Mesodermal cell (in vitro differentiated cells): ENCODE results near the gene COL4A6.

ENCODE experiments used
- H3K27ac ChIP-seq: 2 replicates; pipeline ENCODE4 v1.7.0; 2013; ENCODE audit warnings: mild to moderate bottlenecking, low read depth, low read length, moderate library complexity; ENCODE audit not compliant: severe bottlenecking
- H3K36me3 ChIP-seq: 2 replicates; pipeline ENCODE4 v1.7.1; 2013; ENCODE audit warnings: mild to moderate bottlenecking, low read length, moderate library complexity; ENCODE audit not compliant: control insufficient read depth, insufficient read depth
- H3K4me1 ChIP-seq: one replicate; pipeline ENCODE4 v1.7.1; 2013; ENCODE audit warnings: mild to moderate bottlenecking, low read length; ENCODE audit not compliant: insufficient read depth, control insufficient read depth, poor library complexity, severe bottlenecking
- H3K4me3 ChIP-seq: 2 replicates; pipeline ENCODE4 v1.7.0; 2013; ENCODE audit warnings: low read length, control low read depth, mild to moderate bottlenecking; ENCODE audit not compliant: insufficient read depth, poor library complexity, severe bottlenecking; ENCODE audit errors: extremely low read depth
- H3K9me3 ChIP-seq: 2 replicates; pipeline ENCODE4 v1.7.1; 2013; ENCODE audit warnings: mild to moderate bottlenecking, low read length, moderate library complexity; ENCODE audit not compliant: control insufficient read depth
- WGBS, 2 experiments: methylation state at CpG; one replicate each; pipeline ENCODE4 v1.1.5; 2013; ENCODE audit warnings: missing lambda C conversion rate in 2 of 2; ENCODE audit not compliant: insufficient coverage in 2 of 2; 5-methylcytosine and 5-hydroxymethylcytosine counted together

Gene COL4A6

GRCh38 chrX:108216919-108217571 lies 221.2 kb downstream of the COL4A6 start:
- 40% methylated on average over 1 of the region's 3 CpGs; no CpG with 5 or more reads in 1 of the 2 experiments for WGBS, 2 experiments
- no peak overlapping the region for H3K27ac ChIP-seq
- no peaks in the 10 kb centered on the region for H3K4me1 ChIP-seq

GRCh38 chrX:108216405-108216804 lies 221.8 kb downstream of the COL4A6 start:
- no peaks in the 10 kb centered on the region for H3K9me3 ChIP-seq
- H3K4me3 ChIP-seq: no peak overlapping the region
- peaks cover 20% of the 10 kb centered on the region for H3K36me3 ChIP-seq
- WGBS, 2 experiments: no CpG with 5 or more reads among the region's 1 CpG
- no peaks in the 10 kb centered on the region for H3K4me1 ChIP-seq
- no peak overlapping the region for H3K27ac ChIP-seq

More at GRCh38 chrX:108216919-108217571, 221.2 kb downstream of the COL4A6 start:
- Histone ChIP-seq H3K4me3 (no peak overlapping the region), H3K36me3 (peaks cover 20% of the 10 kb centered on the region), H3K9me3 (no peaks in the 10 kb centered on the region)

GRCh38 chrX:108211301-108211700 lies 226.9 kb downstream of the COL4A6 start:
- Histone ChIP-seq H3K27ac (no peak overlapping the region), H3K36me3 (peaks cover 14% of the 10 kb centered on the region)
- no CpG with 5 or more reads among the region's 1 CpG for WGBS, 2 experiments

GRCh38 chrX:108209006-108209554 lies 229.1 kb downstream of the COL4A6 start:
- no peak overlapping the region for H3K4me3 ChIP-seq
- no CpG with 5 or more reads among the region's 3 CpGs for WGBS, 2 experiments
- H3K4me1 ChIP-seq: peaks cover 12% of the 10 kb centered on the region
- H3K27ac ChIP-seq: peak overlapping the region; percentile 84
- peaks cover 13% of the 10 kb centered on the region for H3K36me3 ChIP-seq
- no peaks in the 10 kb centered on the region for H3K9me3 ChIP-seq

More at GRCh38 chrX:108211301-108211700, 226.9 kb downstream of the COL4A6 start:
- Histone ChIP-seq H3K4me3 (no peak overlapping the region), H3K9me3 (no peaks in the 10 kb centered on the region), H3K4me1 (peaks cover 12% of the 10 kb centered on the region)

- Histone ChIP-seq H3K36me3 (peaks cover 5% of the 10 kb centered on the region), H3K4me3 (no peak overlapping the region), H3K9me3 (no peaks in the 10 kb centered on the region), H3K27ac (no peak overlapping the region), H3K4me1 (peaks cover 2% of the 10 kb centered on the region)
- no CpG with 5 or more reads among the region's 3 CpGs for WGBS, 2 experiments
Measured at GRCh38 chrX:108203540-108203939, 234.7 kb downstream of the COL4A6 start.

- H3K4me1 ChIP-seq: peaks cover 2% of the 10 kb centered on the region
- peaks cover 5% of the 10 kb centered on the region for H3K36me3 ChIP-seq
- no peak overlapping the region for H3K4me3 ChIP-seq
- 20% methylated on average over 2 of the region's 4 CpGs; no CpG with 5 or more reads in 1 of the 2 experiments for WGBS, 2 experiments
- H3K9me3 ChIP-seq: no peaks in the 10 kb centered on the region
- H3K27ac ChIP-seq: no peak overlapping the region
Measured at GRCh38 chrX:108199691-108200090, 238.5 kb downstream of the COL4A6 start.

GRCh38 chrX:108199041-108199440 lies 239.2 kb downstream of the COL4A6 start:
- WGBS, 2 experiments: 100% methylated on average over 1 of the region's 2 CpGs; no CpG with 5 or more reads in 1 of the 2 experiments
- Histone ChIP-seq H3K9me3 (no peaks in the 10 kb centered on the region), H3K27ac (no peak overlapping the region), H3K36me3 (peaks cover 5% of the 10 kb centered on the region), H3K4me3 (no peak overlapping the region), H3K4me1 (peaks cover 2% of the 10 kb centered on the region)

GRCh38 chrX:108198420-108198819 lies 239.8 kb downstream of the COL4A6 start:
- Histone ChIP-seq H3K4me1 (peaks cover 2% of the 10 kb centered on the region), H3K4me3 (no peak overlapping the region), H3K27ac (no peak overlapping the region), H3K9me3 (no peaks in the 10 kb centered on the region), H3K36me3 (peaks cover 5% of the 10 kb centered on the region)
- 80% methylated on average over 1 of the region's 1 CpG; no CpG with 5 or more reads in 1 of the 2 experiments for WGBS, 2 experiments

- Histone ChIP-seq H3K4me1 (no peaks in the 10 kb centered on the region), H3K4me3 (no peak overlapping the region), H3K36me3 (peaks cover 21% of the 10 kb centered on the region), H3K27ac (no peak overlapping the region), H3K9me3 (no peaks in the 10 kb centered on the region)
- WGBS, 2 experiments: 100% methylated on average over 1 of the region's 4 CpGs; no CpG with 5 or more reads in 1 of the 2 experiments
Measured at GRCh38 chrX:108186811-108187210, 251.4 kb downstream of the COL4A6 start.

- Histone ChIP-seq H3K4me3 (no peak overlapping the region), H3K27ac (no peak overlapping the region), H3K9me3 (no peaks in the 10 kb centered on the region), H3K36me3 (peaks cover 10% of the 10 kb centered on the region), H3K4me1 (peaks cover 2% of the 10 kb centered on the region)
- 64 to 90% methylated on average over 2 to 3 of the region's 7 CpGs for WGBS, 2 experiments
Measured at GRCh38 chrX:108178143-108178498, 260.1 kb downstream of the COL4A6 start.
